Astrocyte of the spinal cord (primary cell): ENCODE results near the gene CYTH3.

Experiments
- DNase-seq: peaks from one replicate; pipeline ENCODE4 v3.0.0; 2011; ENCODE audit warnings: low read depth, low spot score
- H3K4me3 ChIP-seq: 2 replicates; pipeline ENCODE4 v1.5.1; 2011; ENCODE audit warnings: low read depth, mild to moderate bottlenecking, low read length, moderate library complexity
- CTCF ChIP-seq: IDR thresholded peaks from 2 replicates; pipeline ENCODE4 v1.5.1; 2012; ENCODE audit warnings: low read depth, mild to moderate bottlenecking, low read length, inconsistent platforms
- in situ Hi-C: cut with HindIII; loops from 2 replicates; pipeline ENCODE4 v1.10.0; 2017; ENCODE audit warnings: low sequenced_read_pairs

CYTH3 gene

GRCh38 chr7:6159524-6160031 is 112.8 kb downstream of the CYTH3 start:
- DNase-seq: no peak
- no peak for TF ChIP-seq CTCF
- in situ Hi-C loops: no loop called here
- no peak overlapping the region for H3K4me3 ChIP-seq

- no peak overlapping the region for H3K4me3 ChIP-seq
- DNase-seq: no peak
- no peak for TF ChIP-seq CTCF
- in situ Hi-C loops: no loop called here
These were observed 113.3 kb downstream of the CYTH3 start for GRCh38 chr7:6159097-6159483.

- in situ Hi-C loops: no loop called here
- DNase-seq: no peak
- H3K4me3 ChIP-seq: no peak overlapping the region
- no peak for TF ChIP-seq CTCF
These were observed 113.9 kb downstream of the CYTH3 start for GRCh38 chr7:6158424-6159096.

DNA sequence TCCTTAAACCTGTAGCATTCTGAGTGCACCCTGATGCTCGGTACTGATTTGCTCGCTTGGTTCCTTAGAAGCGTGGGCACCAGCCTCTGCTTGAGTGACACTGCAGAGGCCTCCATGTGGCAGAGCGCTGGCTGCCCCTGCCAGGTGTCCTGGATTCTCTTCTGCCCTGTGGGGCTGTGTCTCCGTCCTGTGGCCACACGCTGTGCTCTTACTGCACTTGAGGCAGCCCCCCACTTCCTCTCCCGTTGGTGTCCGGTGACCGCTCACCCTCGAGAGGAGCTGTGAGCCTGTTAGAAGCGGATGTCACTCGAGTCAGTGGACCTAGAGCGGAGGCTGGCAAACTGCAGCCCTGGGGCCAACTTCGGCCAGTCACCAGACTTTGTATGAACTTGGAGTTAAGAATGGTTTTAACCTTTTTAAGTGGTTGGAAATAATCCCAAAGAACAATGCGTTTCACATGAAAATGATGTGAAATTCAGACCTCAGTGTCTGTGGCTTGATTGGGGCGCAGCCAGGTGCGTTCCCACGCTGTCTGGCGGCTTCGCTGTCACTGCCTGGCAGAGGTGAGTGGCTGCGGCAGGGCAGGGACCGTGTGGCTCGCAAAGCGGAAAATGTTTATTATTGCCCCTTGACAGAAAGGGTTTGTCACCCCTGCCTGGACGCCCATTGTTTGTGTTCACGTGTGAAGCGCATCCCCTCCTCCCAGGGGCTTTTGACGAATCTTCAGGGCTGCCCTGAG is 114.6 kb downstream of the CYTH3 start:
- TF ChIP-seq CTCF: no peak
- H3K4me3 ChIP-seq: no peak overlapping the region
- in situ Hi-C loops: no loop called here
- DNase-seq: no peak

DNA sequence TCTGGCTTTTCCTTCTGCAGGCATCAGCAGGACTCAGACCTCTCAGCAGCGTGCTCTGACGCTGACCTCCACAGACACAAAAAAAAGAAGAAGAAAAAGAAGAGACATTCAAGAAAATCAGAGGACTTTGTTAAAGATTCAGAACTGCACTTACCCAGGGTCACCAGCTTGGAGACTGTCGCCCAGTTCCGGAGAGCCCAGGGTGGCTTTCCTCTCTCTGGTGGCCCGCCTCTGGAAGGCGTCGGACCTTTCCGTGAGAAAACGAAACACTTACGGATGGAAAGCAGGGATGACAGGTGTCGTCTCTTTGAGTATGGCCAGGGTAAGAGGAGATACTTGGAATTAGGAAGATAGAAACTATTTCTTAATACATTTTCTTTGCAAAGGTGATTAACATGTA is 115.7 kb downstream of the CYTH3 start:
- DNase-seq: no peak
- no peak for TF ChIP-seq CTCF
- no peak overlapping the region for H3K4me3 ChIP-seq
- in situ Hi-C loops: no loop called here

DNA sequence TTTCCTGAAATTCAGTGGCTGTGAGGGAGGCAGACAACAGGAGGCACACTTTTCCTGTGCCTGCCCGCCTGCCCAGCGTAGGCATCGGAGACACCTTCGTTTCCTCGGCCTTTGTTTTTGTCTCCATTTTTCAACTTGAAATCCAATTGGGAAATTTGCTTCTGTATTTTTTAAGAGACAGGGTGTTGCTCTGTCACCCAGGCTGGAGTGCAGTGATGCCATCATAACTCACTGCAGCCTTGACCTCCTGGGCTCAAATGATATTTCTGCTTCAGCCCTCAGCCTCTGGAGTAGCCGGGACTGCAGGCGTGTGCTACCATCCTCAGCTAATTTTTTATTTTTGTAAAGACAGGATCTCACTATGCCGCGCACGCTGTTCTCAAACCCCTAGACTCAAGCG is 116.8 kb downstream of the CYTH3 start:
- TF ChIP-seq CTCF: no peak
- H3K4me3 ChIP-seq: no peak overlapping the region
- in situ Hi-C loops: no loop called here
- no peak for DNase-seq
